ENCODE measurements around the gene CAB39. TPM values are rescaled to one million over a fixed set of nuclear protein-coding genes. Genes with fewer than 3 reads are reported as not detected.

The CAB39 gene
- total and polyA plus RNA-seq, 7 donors, result 60.2 to 128 (median 72.2) TPM

GRCh38 chr2:230807729-230808128 lies 95.1 kb downstream of the CAB39 start:
- DNase-seq, result no peak
- intact Hi-C loops (cut with DNase I), result no loop called here
- Histone ChIP-seq H3K9me3 (no peaks in the 10 kb centered on the region), H3K4me3 (no peak overlapping the region), H3K36me3 (peaks cover 0 to 34% (median 8%) of the 10 kb centered on the region in 4 donors), H3K27ac (no peak overlapping the region), H3K4me1 (no peaks in the 10 kb centered on the region), H3K27me3 (no peaks in the 10 kb centered on the region)
- 70 to 84% methylated on average over 3 of the region's 3 CpGs for WGBS, 2 donors
- no peak for TF ChIP-seq CTCF (IDR thresholded peaks at IDR 0.05)
- no peak for TF ChIP-seq POLR2A (IDR thresholded peaks at IDR 0.05)
- TF ChIP-seq POLR2AphosphoS5 (IDR thresholded peaks at IDR 0.05), result no peak
- TF ChIP-seq EP300 (IDR thresholded peaks at IDR 0.05), result no peak

- H3K27me3 ChIP-seq, result no peaks in the 10 kb centered on the region
- no peaks in the 10 kb centered on the region for H3K4me1 ChIP-seq
- H3K27ac ChIP-seq, result no peak overlapping the region
- no peaks in the 10 kb centered on the region for H3K9me3 ChIP-seq
- DNase-seq, result no peak
- 88 to 93% methylated on average over 10 of the region's 10 CpGs for WGBS, 2 donors
- H3K36me3 ChIP-seq, result peaks cover 0 to 44% (median 10%) of the 10 kb centered on the region in 4 donors
- no peak overlapping the region for H3K4me3 ChIP-seq
- TF ChIP-seq POLR2AphosphoS5 (IDR thresholded peaks at IDR 0.05) (no peak), CTCF (IDR thresholded peaks at IDR 0.05) (no peak), EP300 (IDR thresholded peaks at IDR 0.05) (no peak), POLR2A (IDR thresholded peaks at IDR 0.05) (no peak)
- intact Hi-C loops (cut with DNase I), result no loop called here
Measured at GRCh38 chr2:230809015-230809414, 96.4 kb downstream of the CAB39 start.

GRCh38 chr2:230809677-230810251 lies 97.1 kb downstream of the CAB39 start:
- no peaks in the 10 kb centered on the region for H3K27me3 ChIP-seq
- no peaks in the 10 kb centered on the region for H3K4me1 ChIP-seq
- DNase-seq, result no peak
- H3K27ac ChIP-seq, result no peak overlapping the region
- intact Hi-C loops (cut with DNase I), result no loop called here
- H3K36me3 ChIP-seq, result peaks cover 0 to 51% (median 10%) of the 10 kb centered on the region in 4 donors
- H3K9me3 ChIP-seq, result no peaks in the 10 kb centered on the region
- H3K4me3 ChIP-seq, result no peak overlapping the region
- no peak for TF ChIP-seq POLR2AphosphoS5 (IDR thresholded peaks at IDR 0.05)
- TF ChIP-seq POLR2A (IDR thresholded peaks at IDR 0.05), result no peak
- TF ChIP-seq EP300 (IDR thresholded peaks at IDR 0.05), result no peak
- no peak for TF ChIP-seq CTCF (IDR thresholded peaks at IDR 0.05)
- WGBS, 2 donors, result 82 to 91% methylated on average over 8 of the region's 8 CpGs

- no peaks in the 10 kb centered on the region for H3K4me1 ChIP-seq
- 78 to 88% methylated on average over 3 of the region's 3 CpGs for WGBS, 2 donors
- intact Hi-C loops (cut with DNase I), result no loop called here
- no peaks in the 10 kb centered on the region for H3K9me3 ChIP-seq
- H3K27ac ChIP-seq, result no peak overlapping the region
- no peak for TF ChIP-seq POLR2A (IDR thresholded peaks at IDR 0.05)
- no peak for TF ChIP-seq POLR2AphosphoS5 (IDR thresholded peaks at IDR 0.05)
- TF ChIP-seq CTCF (IDR thresholded peaks at IDR 0.05), result no peak
- TF ChIP-seq EP300 (IDR thresholded peaks at IDR 0.05), result no peak
- H3K36me3 ChIP-seq, result peaks cover 0 to 57% (median 15%) of the 10 kb centered on the region in 4 donors
- H3K27me3 ChIP-seq, result no peaks in the 10 kb centered on the region
- no peak overlapping the region for H3K4me3 ChIP-seq
- no peak for DNase-seq
Measured at GRCh38 chr2:230811508-230811907, 98.9 kb downstream of the CAB39 start.

GRCh38 chr2:230812033-230812432 lies 99.4 kb downstream of the CAB39 start:
- Histone ChIP-seq H3K36me3 (peaks cover 0 to 57% (median 15%) of the 10 kb centered on the region in 4 donors), H3K4me3 (no peak overlapping the region), H3K27me3 (no peaks in the 10 kb centered on the region), H3K4me1 (no peaks in the 10 kb centered on the region), H3K27ac (no peak overlapping the region), H3K9me3 (no peaks in the 10 kb centered on the region)
- intact Hi-C loops (cut with DNase I), result no loop called here
- WGBS, 2 donors, result 95% methylated on average over 6 of the region's 6 CpGs
- DNase-seq, result no peak
- TF ChIP-seq POLR2AphosphoS5 (IDR thresholded peaks at IDR 0.05) (no peak), CTCF (IDR thresholded peaks at IDR 0.05) (no peak), POLR2A (IDR thresholded peaks at IDR 0.05) (no peak)
